Stimulated activated CD4-positive, alpha-beta T cell treated with anti-CD3 and anti-CD28 coated beads, Interleukin-12 subunit alpha, Interleukin-12 subunit beta, amount 100 ng/mL, for 4 hours (primary cell): ENCODE data around the gene MAP3K3.
A peak's percentile ranks its signal among the peaks of the same experiment; 100 is the strongest.
"Not testable (repeated sequence)": the region's sequence is repeated elsewhere in the genome, so short reads cannot be mapped to it uniquely, and the experiment has no call there.

ENCODE experiments used
- DNase-seq: peaks from one replicate; pipeline ENCODE4 v3.0.0-alpha.2; 2020

Gene MAP3K3

GRCh38 chr17:63709110-63709509, 86.9 kb downstream of the MAP3K3 start:
- DNase-seq = no peak

- no peak for DNase-seq
These were observed 92.5 kb downstream of the MAP3K3 start for GRCh38 chr17:63714550-63715277.

GRCh38 chr17:63716426-63716825, 94.2 kb downstream of the MAP3K3 start:
- DNase-seq = no peak

- DNase-seq = no peak
These were observed 96.8 kb downstream of the MAP3K3 start for GRCh38 chr17:63718988-63719387.

- DNase-seq = not testable (repeated sequence)
These were observed 98.0 kb downstream of the MAP3K3 start for GRCh38 chr17:63720194-63720593.

- no peak for DNase-seq
These were observed 100.2 kb downstream of the MAP3K3 start for GRCh38 chr17:63722403-63722802.

- no peak for DNase-seq
These were observed 113.5 kb downstream of the MAP3K3 start for GRCh38 chr17:63735691-63736090.

GRCh38 chr17:63740464-63741142, 118.4 kb downstream of the MAP3K3 start:
- no peak for DNase-seq

- DNase-seq = no peak
These were observed 118.9 kb downstream of the MAP3K3 start for GRCh38 chr17:63741143-63741407.

GRCh38 chr17:63741408-63742173, 119.4 kb downstream of the MAP3K3 start, which contains the start of gene STRADA:
TSS of gene STRADA (minus strand) at chr17:63741799. CDS start at chr17:63728369, 13,430 bp downstream.
- DNase-seq = peak; percentile 98
